Endodermal cell (in vitro differentiated cells): Measurements from ENCODE around the gene TMEM259. TPM values are rescaled to one million over a fixed set of nuclear protein-coding genes. Genes with fewer than 3 reads are reported as not detected.
A peak's percentile ranks its signal among the peaks of the same experiment; 100 is the strongest.

Experiments
- DNase-seq: peaks from one replicate; pipeline ENCODE4 v3.0.0-alpha.2; 2017
- H3K27ac ChIP-seq: 2 replicates; pipeline ENCODE4 v1.5.1; 2013; ENCODE audit warnings: mild to moderate bottlenecking, low read depth, low read length, moderate library complexity
- H3K27me3 ChIP-seq: 2 replicates; pipeline ENCODE4 v1.6.1; 2013; ENCODE audit warnings: mild to moderate bottlenecking, low read length, moderate library complexity; ENCODE audit not compliant: insufficient read depth, control insufficient read depth, poor library complexity, severe bottlenecking
- H3K36me3 ChIP-seq: 2 replicates; pipeline ENCODE4 v1.7.0; 2013; ENCODE audit warnings: mild to moderate bottlenecking, low read length, moderate library complexity; ENCODE audit not compliant: control insufficient read depth, insufficient read depth
- H3K4me1 ChIP-seq: one replicate; pipeline ENCODE4 v1.7.0; 2013; ENCODE audit warnings: low read length; ENCODE audit not compliant: control insufficient read depth, insufficient read depth
- H3K4me3 ChIP-seq: 2 replicates; pipeline ENCODE4 v1.5.1; 2013; ENCODE audit warnings: mild to moderate bottlenecking, low read length, moderate library complexity
- H3K9ac ChIP-seq: 2 replicates; pipeline ENCODE4 v1.6.1; 2013; ENCODE audit warnings: mild to moderate bottlenecking, low read length, moderate library complexity; ENCODE audit not compliant: poor library complexity, severe bottlenecking; ENCODE audit errors: extremely low read depth
- H3K9me3 ChIP-seq: 2 replicates; pipeline ENCODE4 v1.6.1; 2013; ENCODE audit warnings: mild to moderate bottlenecking, low read length, moderate library complexity; ENCODE audit not compliant: control insufficient read depth
- H3K27ac Mint-ChIP-seq: 2 replicates; pipeline ENCODE4 v1.8.0; 2020; ENCODE audit warnings: mixed read lengths
- H3K27me3 Mint-ChIP-seq: 2 replicates; pipeline ENCODE4 v1.8.0; 2021; ENCODE audit warnings: mild to moderate bottlenecking, mixed read lengths; ENCODE audit not compliant: insufficient read depth
- H3K36me3 Mint-ChIP-seq: 2 replicates; pipeline ENCODE4 v1.8.0; 2020; ENCODE audit warnings: low read depth, mixed read lengths
- H3K4me1 Mint-ChIP-seq: 2 replicates; pipeline ENCODE4 v1.8.0; 2020; ENCODE audit warnings: mixed read lengths
- H3K4me3 Mint-ChIP-seq: 2 replicates; pipeline ENCODE4 v1.8.0; 2020; ENCODE audit warnings: mild to moderate bottlenecking, moderate library complexity, mixed read lengths
- H3K9me3 Mint-ChIP-seq: 2 replicates; pipeline ENCODE4 v1.8.0; 2020; ENCODE audit warnings: mild to moderate bottlenecking, mixed read lengths
- WGBS, 2 experiments: methylation state at CpG; one replicate each; pipeline versions ENCODE4 v1.1.5 to v1.1.7; 2013; ENCODE audit warnings: missing lambda C conversion rate in 2 of 2, mixed read lengths in 1 of 2; ENCODE audit not compliant: insufficient coverage in 1 of 2, insufficient read length in 1 of 2; 5-methylcytosine and 5-hydroxymethylcytosine counted together
- total RNA-seq, 2 donors: library from RNA; stranded (reverse); fragmentation: NEBNext Ultra II Directional in 1 of 2; extraction: Animal tissue kit (Norgen Biotek cat#: 25700) in 1 of 2; gene quantifications; 2 replicates in 1 of 2; 3 replicates in 1 of 2; pipeline ENCODE4 v1.2.1, GENCODE V29; 2021
- TF ChIP-seq, protein P1 (sequence below): fragments of 200-600 bp; sonication (generic); conservative IDR thresholded peaks from 2 replicates; pipeline ENCODE4 v1.5.0; 2021; ENCODE audit warnings: antibody characterized with exemption, mild to moderate bottlenecking

The TMEM259 gene
- total RNA-seq, 2 donors from 2014 or later: 157 to 176 TPM

GRCh38 chr19:1019616-1019961 lies 1.3 kb downstream of the TMEM259 start:
- Mint-ChIP-seq H3K27ac (no peak overlapping the region), H3K27me3 (peaks cover 1% of the 10 kb centered on the region), H3K36me3 (no peaks in the 10 kb centered on the region), H3K4me1 (peaks cover 7% of the 10 kb centered on the region), H3K4me3 (peak overlapping the region; percentile 89), H3K9me3 (no peaks in the 10 kb centered on the region)
- H3K27me3 ChIP-seq: no peaks in the 10 kb centered on the region
- H3K9ac ChIP-seq: peak overlapping the region; percentile 93
- H3K4me3 ChIP-seq: peak overlapping the region; percentile 92
- H3K9me3 ChIP-seq: no peaks in the 10 kb centered on the region
- no peak overlapping the region for H3K27ac ChIP-seq
- peaks cover 13% of the 10 kb centered on the region for H3K4me1 ChIP-seq
- H3K36me3 ChIP-seq: peaks cover 8% of the 10 kb centered on the region
- no peak for DNase-seq
- TF ChIP-seq, protein P1, sequence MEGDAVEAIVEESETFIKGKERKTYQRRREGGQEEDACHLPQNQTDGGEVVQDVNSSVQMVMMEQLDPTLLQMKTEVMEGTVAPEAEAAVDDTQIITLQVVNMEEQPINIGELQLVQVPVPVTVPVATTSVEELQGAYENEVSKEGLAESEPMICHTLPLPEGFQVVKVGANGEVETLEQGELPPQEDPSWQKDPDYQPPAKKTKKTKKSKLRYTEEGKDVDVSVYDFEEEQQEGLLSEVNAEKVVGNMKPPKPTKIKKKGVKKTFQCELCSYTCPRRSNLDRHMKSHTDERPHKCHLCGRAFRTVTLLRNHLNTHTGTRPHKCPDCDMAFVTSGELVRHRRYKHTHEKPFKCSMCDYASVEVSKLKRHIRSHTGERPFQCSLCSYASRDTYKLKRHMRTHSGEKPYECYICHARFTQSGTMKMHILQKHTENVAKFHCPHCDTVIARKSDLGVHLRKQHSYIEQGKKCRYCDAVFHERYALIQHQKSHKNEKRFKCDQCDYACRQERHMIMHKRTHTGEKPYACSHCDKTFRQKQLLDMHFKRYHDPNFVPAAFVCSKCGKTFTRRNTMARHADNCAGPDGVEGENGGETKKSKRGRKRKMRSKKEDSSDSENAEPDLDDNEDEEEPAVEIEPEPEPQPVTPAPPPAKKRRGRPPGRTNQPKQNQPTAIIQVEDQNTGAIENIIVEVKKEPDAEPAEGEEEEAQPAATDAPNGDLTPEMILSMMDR: no peak
- WGBS, 2 experiments: 86 to 89% methylated on average over 12 to 18 of the region's 18 CpGs

DNA sequence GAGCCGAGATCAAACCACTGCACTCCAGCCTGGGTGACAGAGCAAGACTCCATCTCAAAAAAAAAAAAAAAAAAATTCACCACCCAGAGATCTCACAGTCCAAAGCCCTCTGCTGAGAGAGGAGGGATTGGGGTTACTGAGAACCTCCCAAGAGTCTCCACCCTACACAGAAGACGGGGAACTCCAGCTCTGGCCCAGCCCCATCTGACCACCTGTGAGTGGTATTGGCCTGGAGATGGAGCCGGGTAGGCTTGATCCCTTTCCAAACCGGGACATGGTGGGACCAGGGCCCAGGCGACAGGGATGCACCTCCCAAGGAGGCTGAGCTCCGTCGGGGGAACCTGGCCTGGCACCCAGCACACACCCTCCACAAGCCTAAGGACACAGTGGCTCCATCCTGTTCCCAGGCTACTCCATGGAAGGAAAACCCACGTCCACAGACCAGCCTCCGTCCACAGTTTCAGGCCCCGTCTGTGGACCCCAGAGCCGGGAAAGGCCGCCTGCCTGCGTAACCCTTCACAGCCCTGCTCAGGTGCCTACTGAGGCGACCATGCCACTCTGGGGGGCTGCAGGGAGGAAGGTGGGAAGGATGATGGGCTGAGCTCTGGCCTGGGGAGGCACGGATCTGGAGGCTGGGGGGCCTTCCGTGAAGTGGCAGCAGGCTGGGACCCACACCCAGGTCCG lies 1.8 kb downstream of the TMEM259 start:
- peak overlapping the region; percentile 89 for H3K4me3 Mint-ChIP-seq
- H3K36me3 Mint-ChIP-seq: no peaks in the 10 kb centered on the region
- DNase-seq: no peak
- TF ChIP-seq, protein P1: no peak
- no peaks in the 10 kb centered on the region for H3K9me3 ChIP-seq
- no peak overlapping the region for H3K9ac ChIP-seq
- 87 to 91% methylated on average over 9 to 17 of the region's 17 CpGs for WGBS, 2 experiments
- H3K4me1 Mint-ChIP-seq: peaks cover 7% of the 10 kb centered on the region
- peak overlapping the region; percentile 92 for H3K4me3 ChIP-seq
- no peak overlapping the region for H3K27ac ChIP-seq
- H3K4me1 ChIP-seq: peaks cover 13% of the 10 kb centered on the region
- H3K27me3 ChIP-seq: no peaks in the 10 kb centered on the region
- no peaks in the 10 kb centered on the region for H3K9me3 Mint-ChIP-seq
- H3K27me3 Mint-ChIP-seq: peaks cover 1% of the 10 kb centered on the region
- peak overlapping the region; percentile 35 for H3K27ac Mint-ChIP-seq
- H3K36me3 ChIP-seq: peaks cover 8% of the 10 kb centered on the region

- Mint-ChIP-seq H3K9me3 (no peaks in the 10 kb centered on the region), H3K4me3 (peak overlapping the region; percentile 89), H3K27ac (no peak overlapping the region), H3K4me1 (peaks cover 7% of the 10 kb centered on the region), H3K36me3 (no peaks in the 10 kb centered on the region), H3K27me3 (peaks cover 1% of the 10 kb centered on the region)
- no peak for DNase-seq
- Histone ChIP-seq H3K27me3 (no peaks in the 10 kb centered on the region), H3K9me3 (no peaks in the 10 kb centered on the region), H3K36me3 (peaks cover 10% of the 10 kb centered on the region), H3K9ac (no peak overlapping the region), H3K4me1 (peaks cover 13% of the 10 kb centered on the region), H3K27ac (no peak overlapping the region), H3K4me3 (no peak overlapping the region)
- TF ChIP-seq, protein P1: no peak
- 94 to 98% methylated on average over 4 to 5 of the region's 5 CpGs for WGBS, 2 experiments
Measured at GRCh38 chr19:1018393-1018792, 2.5 kb downstream of the TMEM259 start.
